Kasumi-1 (cell line): ENCODE data around the gene DLG5.

Experiments used
- DNase-seq, 2 experiments: peaks; one replicate each; lab custom pipeline; 2025; lab: John Stamatoyannopoulos, UW

The DLG5 gene

DNA sequence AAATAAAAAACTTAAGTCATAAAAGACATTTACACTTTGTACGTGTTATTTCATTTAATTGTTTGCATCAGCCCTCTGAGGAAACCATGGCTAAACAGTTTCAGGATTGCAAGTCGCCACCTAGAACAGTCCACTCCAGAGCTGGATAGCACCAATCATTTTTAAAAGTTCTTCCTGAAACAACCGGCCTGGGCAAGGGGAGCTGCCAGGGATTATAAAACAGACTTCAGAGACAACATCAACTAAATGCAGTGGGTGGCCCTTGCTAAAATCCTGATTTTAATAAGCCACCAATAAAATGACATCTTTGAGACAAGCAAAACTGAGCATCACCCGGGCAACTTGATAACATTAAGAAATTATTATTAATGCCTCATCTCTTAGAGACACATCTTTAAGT, 13.5 kb downstream of the DLG5 start:
- DNase-seq: no peak

DNA sequence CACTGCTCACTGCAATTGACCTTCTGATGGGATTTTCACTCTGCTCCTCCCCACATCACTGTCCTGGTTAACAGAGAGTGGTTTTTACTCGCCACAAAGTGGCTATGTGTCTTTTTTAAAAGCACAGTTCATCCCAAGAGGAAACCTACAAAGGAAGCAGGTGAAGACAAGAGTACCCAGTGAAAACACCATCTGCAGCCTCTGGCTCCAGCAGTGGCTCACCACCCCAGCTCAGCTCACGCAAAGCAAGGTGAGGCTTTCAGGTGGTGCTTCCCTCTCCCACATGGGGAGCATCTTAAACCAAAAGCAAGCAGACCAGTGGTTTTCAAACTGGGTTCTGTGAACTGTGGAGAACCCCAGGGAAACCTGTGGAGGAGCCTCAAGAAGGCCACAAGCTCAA, 14.0 kb downstream of the DLG5 start:
- DNase-seq: no peak

DNA sequence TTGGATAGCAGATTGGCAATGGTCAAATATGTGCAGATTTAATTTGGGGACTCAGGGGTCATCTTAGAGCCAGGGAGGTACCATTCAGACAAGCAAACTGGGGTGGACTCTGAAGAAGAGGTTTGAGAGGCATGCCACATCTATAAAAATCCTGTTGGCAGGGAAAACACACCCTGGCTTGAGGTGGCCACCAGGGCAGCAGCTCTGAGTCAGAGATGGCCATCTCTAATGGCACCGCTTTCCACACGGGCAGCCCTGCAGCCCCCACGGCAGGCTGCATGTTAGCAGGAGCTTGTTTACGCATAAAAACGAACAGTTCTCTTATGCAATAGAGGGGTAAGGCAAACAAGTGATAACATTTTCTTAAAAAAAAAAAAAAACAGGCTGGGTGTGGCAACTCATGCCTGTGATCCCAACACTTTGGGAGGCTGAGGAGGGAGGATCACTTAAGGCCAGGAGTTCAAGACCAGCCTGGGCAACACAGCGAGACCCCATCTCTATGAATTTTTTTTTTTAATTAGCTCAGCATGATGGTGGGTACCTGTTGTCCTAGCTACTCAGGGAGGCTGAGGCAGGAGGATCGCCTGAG, 14.9 kb downstream of the DLG5 start:
- no peak for DNase-seq

DNA sequence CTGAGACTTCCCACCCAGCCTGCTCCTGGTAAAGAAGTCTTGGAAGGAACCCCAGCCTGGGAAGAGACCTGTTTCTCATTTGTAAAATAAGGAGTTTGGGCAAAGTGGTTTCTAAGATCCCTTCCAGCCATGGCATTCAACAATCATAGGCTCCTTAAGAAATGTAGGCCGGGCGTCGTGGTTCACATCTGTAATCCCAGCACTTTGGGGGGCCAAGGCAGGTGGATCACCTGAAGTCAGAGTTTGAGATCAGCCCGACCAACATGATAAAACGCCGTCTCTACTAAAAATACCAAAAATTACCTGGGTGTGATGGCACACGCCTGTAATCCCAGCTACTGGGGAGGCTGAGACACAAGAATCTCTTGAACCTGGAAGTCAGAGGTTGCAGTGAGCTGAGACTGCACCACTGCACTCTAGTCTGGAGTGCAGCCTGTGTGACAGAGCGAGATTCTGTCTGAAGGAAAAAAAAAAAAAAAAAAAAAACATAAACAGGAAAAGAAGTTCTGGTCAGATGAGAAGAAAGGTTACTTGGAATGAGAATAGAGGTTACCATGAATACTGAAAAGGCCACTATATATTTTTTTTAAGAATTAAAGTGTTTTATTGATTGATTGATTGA, 15.9 kb downstream of the DLG5 start:
- DNase-seq: no peak

DNA sequence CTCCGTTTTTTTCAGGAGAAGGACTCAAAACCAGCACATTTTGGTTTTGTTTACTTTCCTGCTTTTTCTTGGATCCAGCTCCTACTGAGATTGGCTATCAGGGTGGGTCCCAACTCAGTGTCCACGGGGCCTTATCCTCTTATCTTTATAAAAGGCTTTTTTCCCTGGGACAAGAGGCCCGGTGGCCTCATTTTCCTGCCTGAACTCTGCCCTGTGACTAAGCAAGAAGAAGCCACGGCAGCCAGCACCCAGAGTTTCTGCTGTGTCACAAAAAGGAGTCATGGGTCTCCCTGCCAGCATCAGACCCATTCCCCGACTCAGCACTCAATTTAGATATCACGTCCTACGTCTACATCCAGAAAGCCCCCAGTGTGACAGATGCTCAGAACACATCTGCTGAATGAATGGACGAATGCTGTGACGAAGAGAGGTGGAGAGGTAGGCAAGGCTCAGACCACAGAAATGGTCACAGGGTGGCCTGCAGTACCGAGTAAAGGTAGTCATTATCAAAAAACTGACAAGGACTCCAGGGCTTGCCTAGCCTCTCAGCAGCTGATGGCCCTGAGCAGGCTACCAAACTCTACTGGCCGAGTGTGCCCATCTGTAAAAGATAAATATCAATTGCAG, 16.7 kb downstream of the DLG5 start:
- no peak for DNase-seq

DNA sequence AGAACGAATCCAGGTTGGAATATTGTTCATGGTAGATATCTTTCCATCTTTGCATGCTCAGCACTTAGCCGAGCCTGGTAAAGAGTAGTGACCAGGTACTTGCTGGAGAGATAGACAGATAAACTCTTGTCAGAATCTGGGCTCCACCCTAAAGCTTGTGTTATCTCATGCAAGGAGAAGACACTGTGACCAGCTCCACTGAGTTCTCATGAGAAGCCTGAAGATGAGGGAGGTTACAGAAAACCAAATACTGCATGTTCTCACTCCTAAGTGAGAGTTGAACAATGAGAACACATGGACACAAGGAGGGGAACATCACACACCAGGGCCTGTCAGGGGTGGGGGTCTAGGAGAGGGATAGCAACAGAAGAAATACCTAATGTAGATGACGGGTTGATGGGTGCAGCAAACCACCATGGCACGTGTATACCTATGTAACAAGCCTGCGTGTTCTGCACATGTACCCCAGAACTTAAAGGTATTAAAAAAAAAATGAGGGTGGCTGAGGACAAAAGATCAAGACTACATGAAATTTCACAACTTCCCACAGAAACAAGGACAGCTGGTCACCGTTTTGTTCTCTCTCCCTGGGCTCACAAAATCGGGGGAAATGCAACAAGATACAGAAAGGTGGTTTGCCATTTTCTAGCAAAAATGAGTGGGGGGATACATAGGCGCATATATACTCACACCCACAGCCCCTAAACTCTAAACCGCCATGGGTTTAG, 17.4 kb downstream of the DLG5 start:
- DNase-seq: no peak

DNA sequence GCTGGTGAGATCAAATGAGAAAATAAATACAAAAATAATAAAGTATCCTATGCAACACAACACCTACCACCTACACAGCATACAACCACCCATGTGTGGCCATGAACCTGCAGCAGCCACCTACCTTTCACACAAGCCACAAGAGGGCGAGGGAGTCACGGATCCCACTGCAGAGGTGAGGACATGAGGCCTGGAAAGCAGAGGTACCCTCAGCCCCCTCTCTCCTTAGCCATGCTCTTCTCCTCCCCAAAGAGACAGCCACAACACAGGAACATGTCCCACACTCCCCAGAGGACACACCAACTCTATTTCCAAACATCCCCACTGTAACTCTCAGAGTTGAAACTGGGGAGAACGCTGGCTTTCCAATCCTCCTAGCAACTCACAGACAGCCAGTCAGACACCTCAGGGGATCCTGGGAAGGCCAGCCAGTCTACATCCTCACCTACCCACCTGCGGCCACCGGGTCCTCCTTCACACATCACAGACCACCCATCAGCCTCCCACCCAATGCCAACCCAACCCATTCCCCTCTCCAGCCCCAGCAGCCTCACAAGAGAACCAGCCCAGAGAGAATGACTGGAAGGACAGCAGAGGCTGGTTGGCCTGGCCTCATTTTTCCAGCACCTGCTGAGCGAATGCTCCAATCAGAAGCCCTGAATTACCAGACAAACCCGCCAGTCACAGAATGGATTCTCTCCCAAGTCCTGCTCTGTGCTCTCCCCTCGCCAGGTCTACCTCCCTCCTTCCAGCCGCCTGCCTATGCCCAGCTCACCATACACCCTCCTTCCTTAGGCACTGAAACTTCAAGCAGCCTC, 18.4 kb downstream of the DLG5 start:
- peak in 1 of 2 experiments; percentile 16 for DNase-seq

DNA sequence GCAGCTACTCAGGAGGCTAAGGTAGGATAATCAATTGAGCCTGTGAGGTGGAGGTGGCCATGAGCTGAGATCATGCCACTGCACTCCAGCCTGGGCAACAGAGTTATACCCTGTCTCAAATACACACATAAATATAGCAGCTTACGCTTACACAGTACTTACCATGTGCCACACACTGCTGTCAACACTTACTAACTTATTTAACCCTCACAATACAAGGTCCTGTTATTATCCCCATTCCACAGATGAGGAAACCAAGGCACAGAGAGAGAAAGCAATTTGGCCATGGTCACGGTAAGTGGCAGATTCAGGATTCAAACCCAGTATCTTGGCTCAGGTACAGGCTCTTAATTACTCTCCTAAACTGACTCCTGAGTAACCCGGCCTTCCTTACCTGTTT, 19.1 kb downstream of the DLG5 start:
- DNase-seq: no peak

DNA sequence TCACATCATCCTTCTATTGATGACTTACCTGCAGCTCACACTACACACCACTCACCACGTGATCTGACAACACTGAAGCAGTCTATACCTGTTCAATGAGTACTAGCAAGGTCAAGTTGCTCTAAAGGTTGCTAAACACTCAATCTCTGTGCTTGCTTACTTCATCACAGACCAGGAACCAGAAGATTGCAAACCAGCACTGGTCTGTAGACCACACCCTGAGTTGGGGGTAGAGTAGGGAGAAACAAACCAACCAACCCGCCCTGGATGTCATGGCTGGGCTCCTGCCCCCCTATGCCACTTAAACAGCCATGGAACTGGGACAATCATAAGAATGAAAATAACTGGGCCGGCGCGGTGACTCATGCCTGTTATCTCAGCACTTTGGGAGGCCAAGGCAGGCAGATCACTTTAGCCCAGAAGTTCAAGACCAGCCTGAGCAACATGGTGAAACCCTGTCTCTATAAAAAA, 19.6 kb downstream of the DLG5 start:
- DNase-seq: no peak

DNA sequence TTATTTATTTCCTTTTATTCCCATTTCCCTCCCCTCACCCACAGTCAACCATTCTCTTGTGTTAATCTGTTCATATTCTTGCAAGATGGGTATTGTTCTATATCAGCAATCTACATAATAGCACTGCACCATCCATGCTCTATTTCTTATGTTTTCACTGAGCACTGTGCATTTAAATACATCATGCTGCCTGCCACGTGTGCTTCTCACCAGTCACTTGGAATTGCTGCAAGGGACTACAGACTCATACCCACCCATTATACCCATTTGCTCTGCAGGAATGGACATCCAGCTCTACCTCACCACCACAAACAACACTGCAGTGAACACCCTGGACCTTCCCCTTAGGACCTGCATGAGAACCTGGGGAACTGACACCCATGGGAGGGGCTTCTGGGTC, 20.8 kb downstream of the DLG5 start:
- DNase-seq: no peak

DNA sequence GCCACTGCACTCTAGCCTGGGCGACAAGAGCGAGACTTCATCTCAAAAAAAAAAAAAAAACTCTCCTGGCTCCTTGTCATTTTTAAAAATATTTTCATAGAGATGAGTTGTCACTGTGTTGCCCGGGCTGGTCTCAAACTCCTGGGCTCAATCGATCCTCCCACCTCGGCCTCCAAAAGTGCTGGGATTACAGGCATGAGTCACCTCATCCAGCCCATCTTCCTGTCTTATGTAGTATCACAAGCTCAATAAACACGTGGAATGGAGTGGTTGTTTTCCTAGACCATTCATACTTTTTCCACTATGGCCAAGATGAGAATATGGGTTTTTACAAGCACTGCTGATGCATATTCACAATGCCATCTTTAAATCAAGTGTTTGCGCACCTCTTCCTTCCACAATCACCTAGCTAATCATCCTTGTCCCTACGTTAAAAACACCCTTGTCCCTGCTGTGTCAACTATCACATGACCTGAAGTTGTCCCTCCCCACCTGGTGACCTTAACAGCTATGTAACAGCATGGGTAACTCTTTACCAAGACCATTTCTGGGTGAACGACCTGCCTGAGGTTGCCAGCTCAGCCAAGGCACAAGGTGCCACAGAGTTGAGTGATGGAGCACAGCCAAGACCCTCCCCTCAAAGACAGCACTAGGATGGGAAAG, 21.3 kb downstream of the DLG5 start:
- no peak for DNase-seq

DNA sequence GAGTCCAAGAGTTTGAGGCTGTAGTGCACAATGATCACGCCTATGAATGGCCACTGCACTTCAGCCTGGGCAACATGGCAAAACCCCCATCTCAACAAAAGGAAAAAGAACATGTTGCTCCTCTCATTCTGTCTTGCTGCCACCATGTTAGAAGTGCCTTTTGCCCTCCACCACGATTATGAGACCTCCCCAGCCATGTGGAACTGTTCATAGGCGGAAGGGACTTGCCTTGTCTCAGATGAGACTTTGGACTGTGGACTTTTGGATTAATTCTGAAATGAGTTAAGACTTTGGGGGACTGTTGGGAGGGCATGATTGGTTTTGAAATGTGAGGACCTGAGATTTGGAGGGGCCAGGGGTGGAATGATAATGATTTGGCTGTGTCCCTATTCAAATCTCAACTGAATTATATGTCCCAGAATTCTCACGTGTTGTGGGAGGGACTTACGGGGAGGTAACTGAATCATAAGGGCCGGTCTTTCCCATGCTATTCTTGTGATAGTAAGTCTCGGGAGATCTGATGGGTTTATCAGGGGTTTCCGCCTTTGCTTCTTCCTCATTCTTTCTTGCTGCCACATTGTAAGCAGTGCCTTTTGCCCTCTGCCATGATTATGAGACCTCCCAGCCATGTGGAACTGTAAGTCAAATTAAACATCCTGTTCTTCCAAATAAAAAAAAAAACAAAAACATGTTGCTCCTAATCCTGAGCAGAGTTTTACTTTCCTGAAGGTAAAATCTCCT, 22.3 kb downstream of the DLG5 start:
- DNase-seq: no peak

DNA sequence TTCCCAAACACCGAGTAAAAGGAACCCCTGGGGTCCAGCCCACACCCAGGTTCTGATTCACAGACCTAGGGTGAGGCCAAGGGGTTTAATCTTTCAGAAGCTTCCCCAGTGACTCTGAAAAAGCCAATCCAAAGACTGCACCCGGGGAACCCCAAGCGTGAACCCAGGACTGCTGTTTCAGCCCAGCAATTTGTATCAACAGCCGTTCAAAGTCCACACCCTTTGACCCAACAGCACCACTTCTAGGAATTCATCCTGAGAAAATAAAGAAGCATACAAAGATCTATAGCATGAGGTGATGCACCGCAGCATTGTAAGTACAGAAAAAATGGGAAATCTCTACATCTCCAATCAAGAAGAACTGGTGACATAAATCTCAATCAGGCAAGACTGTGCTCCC, 24.4 kb downstream of the DLG5 start:
- DNase-seq: no peak

DNA sequence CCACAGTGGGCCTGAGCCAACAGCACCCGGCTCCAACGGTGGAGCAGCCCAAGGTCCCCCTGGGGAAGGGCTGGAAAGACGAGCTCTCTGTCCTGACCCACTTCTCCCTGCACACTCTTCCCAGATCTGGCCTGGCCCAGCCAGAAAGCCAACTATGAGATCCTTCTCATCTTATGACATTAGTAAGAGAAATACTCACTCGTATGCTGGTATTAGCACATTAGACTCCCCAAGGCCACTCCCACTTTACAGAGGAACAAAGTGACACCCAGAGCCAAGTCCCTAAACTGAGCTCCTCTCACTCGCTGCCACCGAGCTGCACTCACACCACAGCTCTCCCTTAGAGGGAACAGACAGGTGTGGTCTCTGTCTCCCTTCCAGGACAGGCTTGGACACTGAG, 24.8 kb downstream of the DLG5 start:
- DNase-seq: no peak

DNA sequence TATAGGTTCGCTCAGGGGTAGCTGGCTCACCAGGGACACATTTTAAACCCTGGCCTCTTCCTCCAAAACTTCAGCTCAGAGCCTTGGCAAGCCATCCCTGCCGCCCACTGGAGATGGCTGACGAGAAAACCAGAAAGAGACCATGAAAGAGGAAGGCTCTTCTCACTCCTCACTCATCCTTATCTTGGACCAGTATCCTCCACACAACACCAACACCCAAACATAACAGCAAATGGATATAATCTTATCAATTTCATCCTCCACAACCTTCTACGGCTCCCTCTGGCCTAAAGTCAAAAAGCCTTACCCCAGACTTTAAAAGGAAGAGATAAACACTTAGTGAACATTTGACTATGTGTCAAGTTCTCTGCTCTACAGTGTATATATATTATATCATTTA, 26.9 kb downstream of the DLG5 start:
- no peak for DNase-seq

DNA sequence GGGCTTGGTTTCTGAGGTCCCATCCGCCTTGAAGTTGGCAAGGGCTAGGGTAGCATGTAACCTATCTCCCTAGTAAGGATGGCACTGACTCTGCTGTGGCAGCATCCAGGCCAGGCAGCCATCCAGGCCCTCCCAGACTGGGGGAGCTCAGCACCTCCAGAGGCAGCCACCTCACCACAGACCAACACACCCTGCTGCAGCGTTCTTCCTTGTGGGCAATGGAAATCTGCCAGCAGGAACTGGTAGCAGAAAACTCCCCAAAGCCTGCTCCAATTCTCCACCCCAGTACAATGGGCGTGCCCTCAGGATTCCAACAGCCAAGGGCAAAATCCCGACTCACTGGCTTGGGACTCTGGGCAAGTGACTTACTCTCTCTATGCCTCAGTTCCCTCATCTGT, 27.5 kb downstream of the DLG5 start:
- DNase-seq: peak; percentile 34 to 52

DNA sequence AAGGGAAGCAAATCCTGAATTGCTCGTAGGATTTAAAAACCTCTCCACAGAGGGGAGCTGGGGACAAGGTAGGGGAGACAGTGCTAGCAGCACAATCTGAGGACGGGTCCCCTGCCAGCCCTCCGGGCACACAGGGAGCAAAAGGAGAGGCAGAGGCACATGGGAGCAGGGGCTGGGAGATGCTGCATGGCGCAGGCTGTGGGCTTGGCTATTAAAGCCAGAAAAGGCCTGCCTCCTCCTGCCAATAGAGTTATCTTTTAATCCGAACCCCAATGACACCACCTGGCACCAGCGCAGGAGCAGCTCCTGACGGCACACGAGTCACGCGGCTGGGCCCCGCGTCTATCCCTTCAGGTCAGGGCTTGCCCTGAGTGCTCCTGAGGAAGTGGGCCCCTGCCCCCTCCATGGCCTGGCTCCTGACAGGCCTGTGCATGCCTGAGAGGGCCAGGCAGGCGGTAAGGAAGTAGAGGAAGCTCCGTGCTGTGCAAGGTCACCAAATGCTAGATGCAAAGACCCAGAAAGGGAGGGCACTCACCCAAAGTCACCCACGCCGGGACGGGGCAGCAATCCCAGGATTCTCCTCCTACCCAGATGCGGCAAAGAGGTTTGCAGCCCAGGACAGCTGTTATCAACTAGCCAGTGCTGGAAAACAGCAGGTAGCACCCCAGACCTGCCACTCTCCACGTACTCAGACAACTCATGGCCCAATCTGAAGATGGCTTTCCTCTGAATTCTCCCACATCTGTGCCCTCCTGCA, 28.1 kb downstream of the DLG5 start:
- peak in 1 of 2 experiments; percentile 50 for DNase-seq

DNA sequence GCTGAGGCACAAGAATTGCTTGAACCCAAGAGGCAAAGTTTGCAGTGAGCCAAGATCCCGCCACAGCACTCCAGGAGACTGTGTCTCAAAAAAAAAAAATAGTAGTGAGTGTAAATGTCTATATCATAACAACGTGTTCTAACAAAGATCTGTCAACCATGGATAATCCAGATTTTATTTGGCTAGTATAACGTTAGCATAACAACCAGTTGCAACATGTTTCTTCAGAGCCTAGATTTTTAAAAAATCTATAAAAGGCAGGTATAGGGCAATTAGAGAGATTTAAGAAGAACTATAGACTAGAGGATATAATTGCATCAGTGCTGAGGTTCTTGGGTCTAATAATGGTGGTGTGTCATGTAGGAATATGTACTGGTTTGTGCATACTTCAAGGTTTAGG, 30.5 kb downstream of the DLG5 start:
- DNase-seq: no peak

DNA sequence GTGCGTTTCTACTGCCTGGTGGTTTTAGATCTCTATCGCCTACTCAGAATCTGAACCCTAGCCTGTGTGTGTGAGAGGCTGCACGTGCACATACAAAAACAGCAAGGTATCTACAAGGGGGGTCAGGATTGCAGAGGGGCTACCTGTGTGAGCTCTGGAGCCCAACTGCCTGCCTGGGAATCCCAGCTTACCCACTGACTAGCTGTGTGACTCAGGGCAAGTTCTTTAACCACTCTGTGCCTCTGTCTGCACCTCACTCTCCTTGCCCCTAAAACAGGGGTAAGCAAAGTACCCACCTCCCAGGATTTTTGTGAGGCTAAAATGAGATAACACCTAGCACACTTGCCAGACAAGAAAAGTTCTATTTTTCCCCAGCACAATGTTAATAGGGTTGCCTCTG, 32.5 kb downstream of the DLG5 start:
- DNase-seq: no peak

DNA sequence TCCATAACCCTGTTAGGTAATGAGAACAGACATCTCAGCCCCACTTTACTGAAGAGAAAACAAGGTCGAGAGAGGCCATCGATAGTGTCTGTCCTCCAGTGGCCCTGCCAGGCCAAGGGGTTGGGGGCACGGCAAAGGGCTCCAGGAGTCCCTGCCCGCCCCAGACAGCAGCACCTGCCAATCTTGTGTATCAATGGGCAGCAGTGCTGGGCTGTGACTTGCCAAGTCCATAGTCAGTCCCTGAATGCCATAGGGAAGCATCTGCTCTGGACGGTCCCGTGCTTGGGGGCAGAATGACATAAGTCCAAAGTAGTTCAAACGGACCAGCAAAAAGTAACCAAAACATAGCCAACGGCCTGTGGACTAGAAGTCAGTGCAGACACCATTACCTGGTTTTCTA, 33.2 kb downstream of the DLG5 start:
- DNase-seq: no peak
